Measurements from ENCODE around the gene CFD.
"Not testable (repeated sequence)": the region's sequence is repeated elsewhere in the genome, so short reads cannot be mapped to it uniquely, and the experiment has no call there.

The CFD gene

GRCh38 chr19:827314-827709 is 32.2 kb upstream of the CFD start:
- DNase-seq: no peak

- DNase-seq: no peak
Measured at GRCh38 chr19:827710-828321, 31.6 kb upstream of the CFD start, which contains the start of gene AZU1. TSS of gene AZU1 (plus strand) at chr19:827837. CDS start at chr19:827847, 10 bp downstream.

- no peak for DNase-seq
Measured at GRCh38 chr19:829129-829758, 30.2 kb upstream of the CFD start.

- DNase-seq: no peak
Measured at GRCh38 chr19:831407-832369, 27.8 kb upstream of the CFD start.

- DNase-seq: no peak
Measured at GRCh38 chr19:834216-834615, 25.2 kb upstream of the CFD start.

GRCh38 chr19:835210-835810 is 24.2 kb upstream of the CFD start:
- no peak for DNase-seq

GRCh38 chr19:840519-841206 is 18.8 kb upstream of the CFD start, which contains the start of gene PRTN3:
TSS of gene PRTN3 (plus strand) at chr19:840999. CDS start at chr19:841009, 10 bp downstream.
- no peak for DNase-seq

GRCh38 chr19:842802-843179 is 16.7 kb upstream of the CFD start:
- not testable (repeated sequence) for DNase-seq

- no peak for DNase-seq
Measured at GRCh38 chr19:843180-843835, 16.2 kb upstream of the CFD start.

- DNase-seq: no peak
Measured at GRCh38 chr19:843836-844545, 15.5 kb upstream of the CFD start.

GRCh38 chr19:844546-844971 is 14.9 kb upstream of the CFD start:
- no peak for DNase-seq

- no peak for DNase-seq
Measured at GRCh38 chr19:845707-846521, 13.6 kb upstream of the CFD start.

GRCh38 chr19:848386-848921 is 11.0 kb upstream of the CFD start:
- no peak for DNase-seq

GRCh38 chr19:849195-849594 is 10.3 kb upstream of the CFD start:
- DNase-seq: not testable (repeated sequence)

- no peak for DNase-seq
Measured at GRCh38 chr19:850221-850978, 9.1 kb upstream of the CFD start.

- no peak for DNase-seq
Measured at GRCh38 chr19:850979-851335, 8.5 kb upstream of the CFD start.

- DNase-seq: no peak
Measured at GRCh38 chr19:852136-853013, 7.1 kb upstream of the CFD start, which contains the start of gene ELANE. TSS of gene ELANE (plus strand) at chr19:852303. CDS start at chr19:852329, 26 bp downstream.

GRCh38 chr19:853014-853585 is 6.4 kb upstream of the CFD start:
- DNase-seq: no peak
